Left kidney (tissue), 2 donors: ENCODE results near the gene NDOR1. TPM values are rescaled to one million over a fixed set of nuclear protein-coding genes. Genes with fewer than 3 reads are reported as not detected.

Experiments
- DNase-seq: peaks from one replicate; pipeline ENCODE4 v3.0.0-alpha.2; 2013
- polyA plus RNA-seq: library from polyadenylated mRNA; unstranded; fragments of 120-200 nt; gene quantifications from one replicate; pipeline ENCODE4 v1.2.1, GENCODE V29; 2013; ENCODE audit not compliant: insufficient read length

The NDOR1 gene
- polyA plus RNA-seq, 1 donor, result 12.2 TPM

DNA sequence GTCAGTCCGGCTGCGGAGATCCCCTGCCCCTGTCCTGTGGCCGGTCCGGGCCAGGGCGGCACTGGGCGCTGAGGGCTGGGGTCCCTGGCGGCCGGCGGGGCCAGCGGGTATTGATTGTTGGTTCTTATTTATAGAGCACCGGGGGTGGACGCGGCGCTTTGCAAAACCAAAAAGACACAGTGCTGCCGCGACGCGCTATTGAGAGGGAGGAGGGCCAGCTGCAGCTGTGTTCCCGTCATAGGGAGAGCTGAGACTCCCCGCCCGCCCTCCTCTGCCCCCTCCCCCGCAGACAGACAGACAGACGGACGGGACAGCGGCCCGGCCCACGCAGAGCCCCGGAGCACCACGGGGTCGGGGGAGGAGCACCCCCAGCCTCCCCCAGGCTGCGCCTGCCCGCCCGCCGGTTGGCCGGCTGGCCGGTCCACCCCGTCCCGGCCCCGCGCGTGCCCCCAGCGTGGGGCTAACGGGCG, 38.2 kb upstream of the NDOR1 start:
- DNase-seq, result no peak

DNA sequence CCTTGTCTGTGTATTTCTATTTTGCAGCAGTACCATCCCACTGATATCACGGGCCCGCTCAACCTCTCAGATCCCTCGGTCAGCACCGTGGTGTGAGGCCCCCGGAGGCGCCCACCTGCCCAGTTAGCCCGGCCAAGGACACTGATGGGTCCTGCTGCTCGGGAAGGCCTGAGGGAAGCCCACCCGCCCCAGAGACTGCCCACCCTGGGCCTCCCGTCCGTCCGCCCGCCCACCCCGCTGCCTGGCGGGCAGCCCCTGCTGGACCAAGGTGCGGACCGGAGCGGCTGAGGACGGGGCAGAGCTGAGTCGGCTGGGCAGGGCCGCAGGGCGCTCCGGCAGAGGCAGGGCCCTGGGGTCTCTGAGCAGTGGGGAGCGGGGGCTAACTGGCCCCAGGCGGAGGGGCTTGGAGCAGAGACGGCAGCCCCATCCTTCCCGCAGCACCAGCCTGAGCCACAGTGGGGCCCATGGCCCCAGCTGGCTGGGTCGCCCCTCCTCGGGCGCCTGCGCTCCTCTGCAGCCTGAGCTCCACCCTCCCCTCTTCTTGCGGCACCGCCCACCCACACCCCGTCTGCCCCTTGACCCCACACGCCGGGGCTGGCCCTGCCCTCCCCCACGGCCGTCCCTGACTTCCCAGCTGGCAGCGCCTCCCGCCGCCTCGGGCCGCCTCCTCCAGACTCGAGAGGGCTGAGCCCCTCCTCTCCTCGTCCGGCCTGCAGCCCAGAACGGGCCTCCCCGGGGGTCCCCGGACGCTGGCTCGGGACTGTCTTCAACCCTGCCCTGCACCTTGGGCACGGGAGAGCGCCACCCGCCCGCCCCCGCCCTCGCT, 37.5 kb upstream of the NDOR1 start:
- no peak for DNase-seq

DNA sequence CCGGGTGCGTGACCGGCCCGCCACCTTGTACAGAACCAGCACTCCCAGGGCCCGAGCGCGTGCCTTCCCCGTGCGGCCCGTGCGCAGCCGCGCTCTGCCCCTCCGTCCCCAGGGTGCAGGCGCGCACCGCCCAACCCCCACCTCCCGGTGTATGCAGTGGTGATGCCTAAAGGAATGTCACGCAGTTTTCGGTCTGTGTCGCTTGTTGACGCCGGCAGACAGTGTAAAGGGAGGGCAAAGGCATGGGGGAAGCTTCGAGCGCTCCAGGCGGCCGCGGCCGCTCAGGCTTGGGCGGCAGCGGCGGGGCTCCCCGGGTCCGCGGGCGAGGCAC, 37.0 kb upstream of the NDOR1 start:
- no peak for DNase-seq

DNA sequence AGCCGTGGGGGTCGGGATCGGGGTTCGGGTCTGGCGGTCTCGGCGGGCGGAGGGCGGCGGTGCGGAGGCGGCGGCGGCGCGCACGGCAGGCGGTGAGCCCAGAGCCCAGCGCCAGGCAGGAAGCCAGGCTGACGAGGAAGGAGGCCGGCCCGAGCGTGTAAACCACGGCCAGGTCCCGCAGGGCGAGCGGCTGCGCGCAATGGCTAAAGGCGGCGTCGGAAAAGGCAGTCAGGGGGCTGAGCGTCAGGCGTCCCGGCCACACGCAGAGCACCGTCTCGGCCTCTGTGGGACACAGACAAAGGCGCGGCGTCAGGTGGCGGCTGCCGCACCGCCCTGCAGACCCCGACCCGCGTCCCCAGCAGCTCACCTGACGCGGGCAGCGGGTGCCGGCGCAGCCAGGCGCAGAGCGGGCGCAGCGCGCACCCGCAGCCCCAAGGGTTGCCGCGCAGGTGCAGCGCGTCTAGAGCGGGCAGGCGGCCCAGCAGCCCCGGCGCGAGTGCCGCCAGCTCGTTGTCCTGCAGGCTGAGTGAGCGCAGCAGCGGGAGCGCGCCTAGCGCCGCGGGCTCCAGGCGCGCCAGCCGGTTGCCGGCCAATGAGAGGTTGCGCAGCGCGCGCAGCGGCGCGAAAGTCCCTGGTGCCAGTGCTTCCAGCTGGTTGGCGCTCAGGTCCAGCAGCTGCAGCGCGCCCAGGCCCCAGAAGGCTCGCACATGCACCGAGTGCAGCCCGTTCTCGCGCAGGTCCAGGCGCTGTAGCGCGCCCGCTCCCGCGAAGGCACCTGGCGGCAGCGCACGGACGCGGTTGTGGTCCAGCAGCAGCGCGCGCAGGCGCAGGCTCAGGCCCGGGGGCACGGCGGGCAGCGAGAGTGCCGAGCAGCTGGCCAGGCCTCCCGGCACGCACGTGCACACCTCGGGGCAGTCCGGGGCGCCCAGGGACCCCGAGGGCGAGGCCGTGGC, 36.3 kb upstream of the NDOR1 start:
- peak; percentile 35 for DNase-seq

DNA sequence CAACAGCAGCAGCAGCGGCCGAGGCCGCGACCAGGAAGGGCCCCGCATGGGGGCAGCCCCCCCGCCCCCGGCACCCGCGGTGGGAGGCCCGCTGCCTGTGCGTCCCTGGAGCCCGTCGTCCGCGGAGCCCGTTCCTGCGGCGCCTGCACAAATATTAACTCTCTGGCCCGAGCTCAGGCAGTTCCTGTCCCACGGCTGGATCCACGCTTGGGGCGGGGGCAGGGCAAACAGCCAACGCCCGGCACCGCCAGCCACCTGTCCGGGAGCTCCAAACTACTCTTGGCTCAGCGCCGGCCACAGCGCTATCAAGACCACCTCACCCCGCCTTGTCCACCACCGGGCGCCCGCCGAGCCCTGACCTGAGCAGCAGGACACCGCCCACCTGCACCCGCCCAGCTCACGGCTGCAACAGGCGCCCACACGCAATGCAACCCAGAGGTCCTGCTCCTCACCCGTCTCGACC, 35.6 kb upstream of the NDOR1 start, which contains the start of gene LRRC26:
Gene LRRC26 (minus strand): TSS at position 156 of the 463 bp plus-strand sequence. CDS start 108 bp downstream, at position 48.
- no peak for DNase-seq

DNA sequence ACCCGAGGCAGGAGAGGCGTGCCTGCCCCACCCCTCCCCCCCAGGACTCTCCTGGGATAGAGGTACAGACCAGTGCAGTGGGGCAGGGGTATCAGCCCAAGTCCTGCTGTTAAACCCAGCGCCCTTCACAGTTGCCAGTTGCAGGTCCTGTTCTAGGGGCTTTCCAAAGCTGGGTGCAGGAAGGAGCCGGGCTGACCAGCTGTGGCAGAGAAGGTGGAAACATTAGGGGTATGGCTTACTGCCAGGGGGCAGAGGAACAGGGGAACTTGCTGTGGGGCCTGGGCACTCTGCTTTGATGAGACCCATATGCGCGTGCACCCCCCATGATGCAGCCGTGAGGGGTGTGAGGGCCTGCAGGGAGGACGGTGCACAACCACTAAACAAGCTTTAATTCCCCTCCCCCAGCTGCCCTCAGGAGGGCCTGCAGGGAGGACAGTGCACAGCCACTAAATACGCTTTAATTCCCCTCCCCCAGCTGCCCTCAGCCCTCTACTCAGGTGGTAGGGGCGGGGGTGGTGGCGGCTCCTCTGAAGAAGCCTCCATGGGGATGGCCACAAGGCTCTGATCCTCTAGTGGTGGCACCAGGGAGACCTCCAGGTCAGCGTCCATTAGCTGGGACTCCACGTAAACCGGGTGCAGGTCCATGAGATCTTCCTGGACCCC, 34.9 kb upstream of the NDOR1 start:
- DNase-seq, result no peak

DNA sequence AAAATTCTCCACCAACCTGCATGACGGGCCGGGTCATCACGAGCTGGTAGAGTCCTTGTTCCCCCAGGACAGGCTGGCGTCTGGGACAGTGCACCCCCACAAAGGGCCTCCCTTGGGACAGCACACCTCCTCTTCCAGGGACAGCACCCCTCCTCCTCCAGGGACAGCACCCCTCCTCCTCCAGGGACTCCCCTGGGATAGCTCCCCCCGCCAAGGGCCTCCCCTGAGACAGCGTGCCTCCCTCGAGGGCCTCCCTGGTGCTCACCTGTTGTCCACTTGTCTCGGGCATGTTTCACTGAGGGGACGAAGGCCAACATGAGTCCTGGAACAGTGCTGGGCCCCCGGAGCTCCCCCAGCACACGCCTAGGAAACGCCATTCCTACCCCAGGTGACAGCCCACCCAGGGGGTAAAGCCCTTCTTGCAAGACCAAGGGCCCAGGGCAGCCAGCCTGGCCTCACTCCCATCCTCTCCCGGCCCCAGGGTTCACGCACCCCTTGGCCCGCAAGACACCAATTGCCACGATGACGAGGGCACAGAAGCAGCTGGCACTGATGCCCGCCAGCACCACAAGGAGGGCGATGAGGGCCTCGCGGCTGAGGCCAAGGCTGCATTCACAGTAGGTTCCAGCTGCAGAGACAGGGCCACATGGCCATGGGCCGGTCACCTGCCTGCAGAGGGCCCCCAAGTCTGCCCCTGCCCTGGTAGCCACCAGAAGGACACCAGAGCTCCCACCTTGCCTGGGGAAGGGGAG, 34.2 kb upstream of the NDOR1 start:
- no peak for DNase-seq

DNA sequence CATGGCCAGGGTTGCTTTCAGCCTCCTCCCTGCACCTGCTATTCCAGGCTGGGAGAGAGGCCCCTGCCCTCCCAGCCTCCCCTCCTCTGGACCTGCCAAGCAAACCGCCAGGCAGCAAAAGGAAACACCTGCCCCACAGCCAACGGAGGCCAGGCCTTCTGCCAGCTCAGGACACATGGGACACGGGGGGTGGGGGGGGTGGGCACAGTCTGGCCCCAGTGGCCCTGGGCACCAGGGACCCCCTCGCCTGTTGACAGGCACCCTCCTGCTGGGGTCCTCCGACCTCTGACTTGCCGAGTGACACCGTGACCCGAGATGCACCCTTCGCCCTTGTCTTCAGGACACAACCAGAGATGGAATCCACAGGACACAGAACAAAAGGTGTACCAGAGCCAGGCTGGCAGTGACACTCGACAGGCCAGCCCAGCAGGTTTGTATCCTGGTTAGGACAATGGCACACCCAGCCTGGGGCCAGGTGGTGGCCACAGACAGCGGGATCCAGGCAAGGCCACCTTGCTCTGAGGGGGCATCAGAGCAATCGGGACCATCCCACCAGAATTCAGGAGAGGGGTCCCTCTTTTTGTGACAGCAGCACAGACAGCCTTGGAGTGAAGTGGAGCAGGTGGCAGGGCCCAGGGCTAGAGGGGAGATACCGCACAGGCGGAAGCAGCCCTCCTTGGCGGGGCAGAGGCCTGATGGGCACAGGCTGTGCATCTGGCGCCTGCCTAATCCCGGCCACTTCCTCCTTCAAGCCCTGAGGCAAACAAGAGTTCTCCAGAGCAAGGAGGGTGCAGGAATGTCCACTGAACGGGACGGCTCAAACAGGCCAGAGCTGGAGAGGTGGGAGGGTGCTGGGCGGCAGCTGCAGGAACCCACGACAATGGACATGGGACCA, 32.4 kb upstream of the NDOR1 start:
- no peak for DNase-seq

DNA sequence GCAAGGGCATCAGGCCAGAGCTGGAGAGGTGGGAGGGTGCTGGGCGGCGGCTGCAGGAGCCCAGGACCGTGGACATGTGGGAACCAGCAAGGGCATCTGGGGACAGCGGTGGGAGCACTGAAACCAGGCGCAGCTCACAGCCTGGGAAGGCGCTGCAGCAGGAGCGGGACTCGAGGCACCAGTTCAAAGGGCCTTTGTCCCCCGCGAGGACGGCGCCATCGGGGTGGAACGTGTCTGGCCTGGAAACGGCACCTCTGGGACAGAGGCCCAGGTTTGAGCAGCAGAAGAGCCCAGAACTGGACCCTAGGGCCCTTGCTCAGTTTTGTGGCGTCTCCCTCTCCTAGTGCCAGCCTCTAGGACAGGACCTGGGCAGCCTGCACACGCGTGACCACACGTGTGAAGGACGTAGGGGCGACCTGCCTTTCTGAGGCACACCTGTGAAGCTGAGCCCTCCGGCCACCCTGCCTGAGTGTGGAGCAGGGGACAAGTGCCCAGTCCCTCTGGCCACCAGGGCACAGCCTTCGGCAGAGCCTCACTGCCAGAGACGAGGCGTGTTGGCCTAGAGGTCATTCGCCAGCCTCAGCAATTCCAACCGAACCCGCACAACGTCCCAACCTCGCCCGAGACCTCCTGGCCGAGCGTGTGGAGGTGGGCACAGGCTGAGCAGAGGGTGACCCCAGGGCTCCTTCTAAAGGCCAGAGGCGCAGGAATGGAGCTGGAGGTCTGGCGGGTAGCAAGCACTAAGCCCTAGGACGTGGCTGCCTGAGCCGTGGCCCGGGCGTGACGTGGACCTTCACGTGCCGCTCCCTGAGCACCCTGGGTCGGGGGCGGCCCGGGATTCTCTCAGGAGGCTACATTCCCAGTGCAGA, 31.5 kb upstream of the NDOR1 start:
- DNase-seq, result no peak

DNA sequence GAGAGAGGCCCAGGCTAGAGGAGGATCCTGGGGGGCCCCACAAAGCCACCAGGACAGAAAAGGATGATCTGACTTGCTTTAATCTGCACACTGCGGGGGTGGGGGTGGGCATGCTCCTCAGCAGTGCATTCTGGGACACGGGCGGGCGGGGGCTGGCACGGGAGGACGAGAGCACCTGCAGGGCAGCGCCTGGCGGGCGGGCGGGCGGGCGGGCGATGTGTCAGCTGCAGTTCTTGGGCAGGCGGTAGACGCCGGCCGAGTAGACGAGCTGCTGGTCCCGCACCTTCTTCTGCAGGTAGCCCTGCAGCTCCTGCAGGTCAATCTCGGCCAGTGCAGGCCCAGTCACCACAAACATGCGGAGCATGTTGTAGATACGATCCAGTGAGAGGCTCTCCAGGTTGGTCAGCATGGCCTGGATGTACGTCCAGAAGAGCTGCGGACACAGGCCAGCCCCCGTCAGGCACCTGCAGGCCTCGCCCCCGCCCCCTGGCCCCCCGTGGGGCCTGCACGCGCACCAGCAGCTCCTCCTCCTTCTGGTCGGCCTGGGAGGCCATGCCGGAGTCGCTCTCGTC, 30.7 kb upstream of the NDOR1 start:
- DNase-seq, result no peak

DNA sequence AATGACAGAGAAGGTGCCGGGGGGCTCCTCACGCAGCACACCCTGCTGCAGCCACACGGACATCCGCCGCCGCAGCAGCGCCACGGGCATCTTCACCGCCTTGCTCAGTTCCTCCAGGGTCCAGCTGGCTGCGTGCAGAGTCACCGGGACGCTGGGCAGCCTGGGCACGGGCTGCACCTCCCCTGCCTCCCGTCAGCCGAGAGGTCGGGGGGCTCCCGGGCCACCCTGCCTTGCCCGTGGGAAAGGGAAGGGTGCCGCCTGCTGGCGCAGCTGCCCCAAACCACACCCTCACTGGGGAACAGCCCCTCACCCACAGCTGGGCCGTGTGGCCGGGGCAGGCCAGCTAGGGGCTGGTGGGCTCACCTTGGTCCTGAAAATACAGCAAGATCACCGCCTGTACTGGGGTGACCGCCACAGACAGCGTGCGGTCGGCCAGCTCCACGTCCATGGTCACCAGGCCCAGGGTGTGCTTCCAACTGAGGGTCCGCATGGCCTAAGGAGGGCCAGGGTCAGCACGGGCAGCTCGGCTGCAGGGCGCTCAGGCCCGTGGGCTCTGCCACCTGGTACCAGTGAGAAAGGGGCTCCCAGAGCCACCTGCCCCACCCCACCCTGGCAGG, 30.0 kb upstream of the NDOR1 start:
- no peak for DNase-seq

DNA sequence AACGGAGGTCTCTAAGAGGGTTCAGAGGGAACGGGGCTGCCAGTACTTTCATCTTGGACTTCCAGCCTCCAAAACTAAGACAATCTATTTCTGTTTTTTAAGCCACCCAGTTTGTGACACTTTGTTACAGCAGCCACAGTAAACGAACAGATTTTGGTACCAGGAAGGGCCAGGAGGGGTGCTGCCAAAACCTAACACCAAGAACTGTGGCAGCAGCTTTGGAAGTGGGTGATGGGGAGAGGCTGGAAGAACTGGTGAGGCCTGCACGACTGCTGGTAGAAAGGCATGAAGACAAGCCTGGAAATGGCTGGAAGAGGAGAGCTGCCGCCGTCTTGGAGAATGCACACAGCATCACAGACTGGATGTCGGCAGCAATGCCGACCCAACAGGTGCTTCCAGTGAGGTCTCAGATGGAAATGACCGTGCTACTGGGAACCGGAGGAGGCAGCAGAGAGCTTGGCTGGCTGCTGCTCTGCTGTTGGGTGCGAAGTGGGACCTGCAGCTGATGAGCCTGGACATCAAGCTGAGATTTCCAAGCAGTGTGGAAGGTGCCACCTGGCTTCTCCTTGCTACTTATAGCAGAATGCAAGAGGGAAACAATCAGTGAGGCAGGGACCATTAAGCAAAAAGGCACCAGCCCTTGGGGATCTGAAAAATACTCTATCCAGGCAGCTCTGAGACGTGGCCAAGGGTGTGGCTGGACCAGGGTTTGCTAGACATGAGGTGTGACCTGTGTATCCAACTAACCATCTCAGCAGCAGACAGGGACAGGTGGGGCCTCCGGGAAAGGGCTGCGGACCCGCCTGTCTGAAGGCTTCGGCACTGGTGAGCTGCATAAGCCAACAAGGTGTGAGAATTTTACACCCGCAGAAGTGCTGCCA, 29.0 kb upstream of the NDOR1 start:
- no peak for DNase-seq

DNA sequence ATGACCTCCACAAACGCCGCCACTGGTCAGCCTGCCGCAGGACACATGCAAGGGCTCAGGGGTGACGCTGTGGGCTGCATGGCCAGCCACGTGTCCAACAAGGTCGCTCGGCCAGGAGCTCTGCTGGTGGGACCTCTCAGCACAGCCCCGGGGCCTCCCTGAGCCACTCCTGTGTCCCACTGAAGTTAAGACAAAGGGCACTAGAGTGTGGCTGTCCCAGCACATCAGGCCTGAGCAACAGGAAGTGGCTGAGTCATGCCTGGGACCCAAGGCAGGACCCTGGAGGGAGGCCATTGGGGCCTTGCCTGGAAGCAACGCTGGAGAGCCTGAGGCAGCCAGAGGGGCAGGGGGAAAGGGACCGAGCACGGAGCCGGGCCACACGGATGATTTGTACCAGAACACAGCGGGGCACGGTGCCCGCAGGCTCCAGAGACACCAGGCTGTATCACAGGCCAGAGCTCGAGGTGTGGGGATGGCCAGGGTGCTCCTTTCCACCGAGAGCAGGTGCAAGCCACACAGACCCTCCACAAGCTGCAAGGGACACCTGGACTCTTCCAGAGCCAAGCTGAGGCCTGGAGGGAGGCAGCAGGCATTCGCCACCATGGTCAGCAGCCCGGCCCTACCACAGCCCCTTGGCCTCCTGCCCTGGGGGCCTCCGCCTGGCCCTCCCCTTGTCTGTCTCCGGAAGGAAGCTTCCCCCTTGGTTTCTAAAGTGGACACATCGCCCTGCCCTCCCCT, 27.1 kb upstream of the NDOR1 start:
- no peak for DNase-seq

DNA sequence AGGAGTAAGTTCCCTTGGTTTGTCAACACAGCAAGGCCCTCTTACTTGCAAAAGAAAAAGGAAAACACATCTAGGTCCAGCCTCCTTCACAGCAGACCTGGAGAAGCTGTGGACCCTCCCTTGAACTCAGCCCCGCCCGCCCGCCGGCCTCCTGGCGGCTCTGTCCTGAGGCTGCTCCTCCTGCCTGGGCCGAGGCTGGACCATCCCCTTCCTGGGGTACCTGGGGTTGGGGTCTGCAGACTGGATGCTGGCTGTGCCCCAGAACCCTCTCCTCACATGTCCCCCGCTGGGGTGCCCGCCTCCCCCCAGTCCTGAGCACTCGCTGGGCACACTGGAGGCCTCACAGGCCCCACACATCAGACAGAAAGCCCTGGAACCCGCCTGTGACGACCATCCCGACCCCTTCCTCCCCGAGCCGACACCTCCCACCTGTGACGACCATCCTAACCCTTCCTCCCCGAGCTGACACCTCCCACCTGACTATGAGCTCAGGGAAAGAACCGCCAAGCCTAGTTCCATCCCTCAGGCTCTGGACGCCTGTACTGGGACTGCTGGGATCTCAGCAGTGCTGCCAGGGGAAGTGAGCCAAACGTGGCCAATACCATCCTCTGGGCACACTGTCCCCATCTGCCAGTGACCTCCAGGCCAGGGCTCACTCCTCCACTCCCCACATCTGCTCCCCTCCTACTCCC, 26.4 kb upstream of the NDOR1 start:
- no peak for DNase-seq

DNA sequence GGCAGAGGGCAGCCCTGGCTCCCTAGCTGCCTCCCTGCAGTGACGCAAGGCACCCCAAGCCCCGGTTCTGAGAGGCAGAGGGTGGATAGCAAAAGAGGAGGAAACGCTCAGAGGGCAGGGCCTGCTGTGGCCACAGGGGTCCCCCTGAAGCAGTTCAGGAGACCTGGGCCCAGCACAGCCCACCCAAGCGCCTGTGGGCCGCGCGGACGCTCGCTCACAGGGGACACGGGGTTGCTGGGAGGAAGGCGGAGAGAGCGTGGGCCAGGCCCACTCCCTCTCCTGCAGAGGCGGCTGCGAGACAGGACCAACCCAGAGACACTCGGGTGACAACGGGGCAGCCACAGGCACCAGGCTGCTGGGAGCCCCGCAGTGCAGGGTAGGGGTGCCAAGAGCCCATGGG, 25.7 kb upstream of the NDOR1 start:
- no peak for DNase-seq

DNA sequence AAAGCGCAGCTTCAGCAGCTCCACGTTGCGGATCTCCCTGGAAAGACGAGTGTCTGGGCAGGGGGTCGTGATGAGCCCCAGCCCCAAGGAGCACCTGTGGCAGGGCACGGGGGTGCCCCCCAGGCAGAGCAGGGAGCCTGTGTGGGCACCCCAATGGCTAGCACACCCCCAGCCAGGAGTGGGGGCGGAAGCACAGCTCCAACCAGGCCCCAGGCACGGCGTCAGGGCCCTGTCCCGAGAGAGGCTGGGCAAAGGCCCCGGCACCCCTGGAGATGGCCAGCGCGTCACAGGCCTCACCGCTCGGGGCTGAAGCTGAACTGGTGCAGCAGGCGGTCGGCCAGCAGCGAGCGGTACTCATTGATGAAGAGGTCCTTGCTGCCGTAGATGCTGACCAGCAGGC, 25.0 kb upstream of the NDOR1 start:
- no peak for DNase-seq
